Measurements from ENCODE around the gene SLC30A4.

SLC30A4 gene

DNA sequence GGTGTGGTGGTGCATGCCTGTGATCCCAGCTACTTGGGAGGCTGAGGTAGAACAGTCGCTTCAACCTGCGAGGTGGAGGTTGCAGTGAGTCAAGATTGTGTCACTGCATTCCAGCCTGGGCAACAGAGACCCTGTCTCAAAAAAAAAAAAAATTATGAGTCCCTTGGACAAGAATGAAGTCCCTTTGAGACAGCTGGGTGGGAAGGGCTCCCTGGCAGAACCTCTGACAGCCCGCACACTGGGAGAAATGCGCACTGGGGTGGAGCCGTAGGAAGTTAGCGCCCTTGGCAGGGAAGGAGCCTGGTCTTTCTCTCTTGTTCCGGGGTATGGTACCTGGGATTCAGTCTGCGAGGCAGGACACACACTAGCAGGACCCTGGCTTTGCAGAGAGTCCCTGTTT is 51.4 kb downstream of the SLC30A4 start:
- Histone ChIP-seq H3K27ac (ENCODE audit: low read depth, low read length) (no peak overlapping the region), H3K9ac (ENCODE audit: low read length) (no peak overlapping the region), H3K4me1 (ENCODE audit: control insufficient read depth, insufficient read depth, low read length) (peaks cover 34% of the 10 kb centered on the region; the same call in 1 of the 2 replicates), H3K9me3 (ENCODE audit: control insufficient read depth, insufficient read depth, low read depth, low read length) (no peaks in the 10 kb centered on the region), H3K27me3 (ENCODE audit: control insufficient read depth, insufficient read depth, low read length) (peaks cover 100% of the 10 kb centered on the region), H3K4me3 (ENCODE audit: low read depth, low read length) (no peak overlapping the region), H3K36me3 (ENCODE audit: control insufficient read depth, insufficient read depth, low read length) (no peaks in the 10 kb centered on the region)

DNA sequence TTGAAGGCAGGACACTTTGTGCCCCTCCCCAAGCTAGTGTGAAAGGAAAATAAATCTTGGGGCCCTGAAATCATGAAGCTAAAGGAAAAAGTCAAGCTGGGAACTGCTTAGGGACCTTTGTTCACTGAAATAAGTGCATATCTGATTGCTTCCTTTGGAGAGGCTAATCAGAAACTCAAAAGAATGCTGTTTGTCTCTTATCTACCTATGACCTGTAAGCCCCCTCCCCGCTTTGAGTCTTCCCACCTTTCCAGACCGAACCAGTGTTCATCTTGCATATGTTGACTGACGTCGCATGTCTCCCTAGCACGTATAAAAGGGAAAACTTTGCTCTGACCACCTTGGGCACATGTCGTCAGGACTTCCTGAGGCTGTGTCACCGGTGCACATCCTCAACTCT is 53.1 kb downstream of the SLC30A4 start:
- Histone ChIP-seq H3K27me3 (ENCODE audit: control insufficient read depth, insufficient read depth, low read length) (peaks cover 99% of the 10 kb centered on the region), H3K9me3 (ENCODE audit: control insufficient read depth, insufficient read depth, low read depth, low read length) (0 out of 2 replicates have a peak, but pooled peaks cover under 1% of the 10 kb centered on the region), H3K4me3 (ENCODE audit: low read depth, low read length) (no peak overlapping the region), H3K27ac (ENCODE audit: low read depth, low read length) (no peak overlapping the region), H3K36me3 (ENCODE audit: control insufficient read depth, insufficient read depth, low read length) (no peaks in the 10 kb centered on the region), H3K9ac (ENCODE audit: low read length) (no peak overlapping the region), H3K4me1 (ENCODE audit: control insufficient read depth, insufficient read depth, low read length) (peaks cover 34% of the 10 kb centered on the region; the same call in 1 of the 2 replicates)

DNA sequence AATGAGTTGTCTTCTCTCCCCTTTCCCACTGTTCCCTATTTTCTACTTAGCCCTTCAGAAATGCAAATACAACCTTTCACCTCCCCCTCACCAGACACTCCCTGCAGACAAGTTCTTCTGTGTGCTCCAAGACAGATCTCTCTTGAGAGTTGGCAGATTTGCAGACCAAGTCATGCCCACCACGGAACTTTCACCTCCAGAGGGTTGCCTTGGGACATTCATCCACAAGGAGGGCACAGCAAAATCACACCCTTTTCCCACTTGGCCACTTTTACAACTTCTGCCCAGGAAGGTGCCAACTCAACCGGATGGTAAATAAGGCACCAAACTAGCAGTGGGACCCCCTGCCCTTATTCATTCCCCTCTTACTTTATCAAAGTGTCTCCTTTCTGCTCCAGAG is 53.5 kb downstream of the SLC30A4 start:
- Histone ChIP-seq H3K4me3 (ENCODE audit: low read depth, low read length) (no peak overlapping the region; the same call in 1 of the 2 replicates), H3K9me3 (ENCODE audit: control insufficient read depth, insufficient read depth, low read depth, low read length) (peaks cover 3% of the 10 kb centered on the region; the same call in 1 of the 2 replicates), H3K9ac (ENCODE audit: low read length) (no peak overlapping the region), H3K36me3 (ENCODE audit: control insufficient read depth, insufficient read depth, low read length) (no peaks in the 10 kb centered on the region), H3K27ac (ENCODE audit: low read depth, low read length) (no peak overlapping the region), H3K27me3 (ENCODE audit: control insufficient read depth, insufficient read depth, low read length) (peaks cover 99% of the 10 kb centered on the region), H3K4me1 (ENCODE audit: control insufficient read depth, insufficient read depth, low read length) (peaks cover 34% of the 10 kb centered on the region; the same call in 1 of the 2 replicates)

DNA sequence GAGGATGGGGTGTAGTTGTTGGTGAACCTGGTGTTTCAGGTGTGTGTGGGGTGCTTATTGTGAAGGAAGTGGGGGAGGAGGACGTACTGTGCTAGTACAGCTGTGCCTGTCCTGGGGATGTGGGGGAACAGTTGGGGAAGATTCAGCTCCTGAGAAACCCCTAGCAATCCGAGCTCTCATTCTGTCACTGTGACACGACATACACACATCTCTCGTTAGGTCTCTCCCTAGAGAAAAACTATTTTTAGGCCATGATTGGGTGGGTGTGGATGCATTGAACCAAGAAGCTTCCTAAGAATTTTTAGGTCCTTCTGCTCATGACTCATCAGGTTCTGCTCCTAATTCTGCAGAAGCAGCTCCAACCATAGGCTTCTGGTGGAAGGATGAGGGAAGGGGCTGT is 54.3 kb downstream of the SLC30A4 start:
- peaks cover 3% of the 10 kb centered on the region; the same call in 1 of the 2 replicates for H3K9me3 ChIP-seq (ENCODE audit: control insufficient read depth, insufficient read depth, low read depth, low read length)
- H3K27ac ChIP-seq (ENCODE audit: low read depth, low read length) = no peak overlapping the region
- no peak overlapping the region for H3K4me3 ChIP-seq (ENCODE audit: low read depth, low read length)
- H3K4me1 ChIP-seq (ENCODE audit: control insufficient read depth, insufficient read depth, low read length) = peaks cover 34% of the 10 kb centered on the region; the same call in 1 of the 2 replicates
- H3K27me3 ChIP-seq (ENCODE audit: control insufficient read depth, insufficient read depth, low read length) = peaks cover 98% of the 10 kb centered on the region
- H3K36me3 ChIP-seq (ENCODE audit: control insufficient read depth, insufficient read depth, low read length) = no peaks in the 10 kb centered on the region
- no peak overlapping the region for H3K9ac ChIP-seq (ENCODE audit: low read length)

GRCh38 chr15:45458746-45459403 is 63.7 kb downstream of the SLC30A4 start:
- Histone ChIP-seq H3K4me3 (ENCODE audit: low read depth, low read length) (no peak overlapping the region; the same call in 1 of the 2 replicates), H3K9me3 (ENCODE audit: control insufficient read depth, insufficient read depth, low read depth, low read length) (peaks cover 5% of the 10 kb centered on the region; the same call in 1 of the 2 replicates), H3K9ac (ENCODE audit: low read length) (no peak overlapping the region), H3K36me3 (ENCODE audit: control insufficient read depth, insufficient read depth, low read length) (no peaks in the 10 kb centered on the region), H3K27me3 (ENCODE audit: control insufficient read depth, insufficient read depth, low read length) (peaks cover 41% of the 10 kb centered on the region), H3K27ac (ENCODE audit: low read depth, low read length) (no peak overlapping the region), H3K4me1 (ENCODE audit: control insufficient read depth, insufficient read depth, low read length) (peaks cover 6% of the 10 kb centered on the region)

GRCh38 chr15:45457641-45458539 is 64.7 kb downstream of the SLC30A4 start:
- H3K9me3 ChIP-seq (ENCODE audit: control insufficient read depth, insufficient read depth, low read depth, low read length) = peaks cover 5% of the 10 kb centered on the region; the same call in 1 of the 2 replicates
- peaks cover 37% of the 10 kb centered on the region for H3K27me3 ChIP-seq (ENCODE audit: control insufficient read depth, insufficient read depth, low read length)
- no peaks in the 10 kb centered on the region for H3K36me3 ChIP-seq (ENCODE audit: control insufficient read depth, insufficient read depth, low read length)
- H3K27ac ChIP-seq (ENCODE audit: low read depth, low read length) = no peak overlapping the region
- H3K4me1 ChIP-seq (ENCODE audit: control insufficient read depth, insufficient read depth, low read length) = peaks cover 6% of the 10 kb centered on the region
- H3K4me3 ChIP-seq (ENCODE audit: low read depth, low read length) = peak overlapping the region; percentile 33; the same call in 1 of the 2 replicates
- no peak overlapping the region for H3K9ac ChIP-seq (ENCODE audit: low read length)

DNA sequence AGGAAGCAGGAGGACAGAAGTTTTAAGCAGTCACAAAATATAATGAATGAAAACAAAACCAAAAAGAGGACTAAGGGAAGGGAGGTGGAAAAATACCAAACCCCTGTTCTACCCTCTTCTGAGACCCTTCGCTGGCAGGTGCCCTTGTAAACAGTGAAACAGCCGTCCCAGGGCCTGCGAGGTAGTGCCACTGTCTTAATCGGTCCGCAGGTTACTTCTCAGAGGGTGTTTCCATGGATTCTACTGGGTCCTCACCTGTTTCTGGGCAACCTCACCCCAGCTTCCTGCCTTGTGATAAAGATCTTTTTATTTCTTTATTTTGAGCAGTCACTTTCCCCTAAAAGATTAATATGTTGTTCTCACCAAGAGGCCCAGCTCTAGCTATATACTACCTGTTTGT is 65.3 kb downstream of the SLC30A4 start:
- Histone ChIP-seq H3K36me3 (ENCODE audit: control insufficient read depth, insufficient read depth, low read length) (no peaks in the 10 kb centered on the region), H3K27me3 (ENCODE audit: control insufficient read depth, insufficient read depth, low read length) (peaks cover 37% of the 10 kb centered on the region), H3K4me1 (ENCODE audit: control insufficient read depth, insufficient read depth, low read length) (peaks cover 6% of the 10 kb centered on the region), H3K4me3 (ENCODE audit: low read depth, low read length) (no peak overlapping the region), H3K9me3 (ENCODE audit: control insufficient read depth, insufficient read depth, low read depth, low read length) (peaks cover 8% of the 10 kb centered on the region; the same call in 1 of the 2 replicates), H3K9ac (ENCODE audit: low read length) (no peak overlapping the region), H3K27ac (ENCODE audit: low read depth, low read length) (no peak overlapping the region)

DNA sequence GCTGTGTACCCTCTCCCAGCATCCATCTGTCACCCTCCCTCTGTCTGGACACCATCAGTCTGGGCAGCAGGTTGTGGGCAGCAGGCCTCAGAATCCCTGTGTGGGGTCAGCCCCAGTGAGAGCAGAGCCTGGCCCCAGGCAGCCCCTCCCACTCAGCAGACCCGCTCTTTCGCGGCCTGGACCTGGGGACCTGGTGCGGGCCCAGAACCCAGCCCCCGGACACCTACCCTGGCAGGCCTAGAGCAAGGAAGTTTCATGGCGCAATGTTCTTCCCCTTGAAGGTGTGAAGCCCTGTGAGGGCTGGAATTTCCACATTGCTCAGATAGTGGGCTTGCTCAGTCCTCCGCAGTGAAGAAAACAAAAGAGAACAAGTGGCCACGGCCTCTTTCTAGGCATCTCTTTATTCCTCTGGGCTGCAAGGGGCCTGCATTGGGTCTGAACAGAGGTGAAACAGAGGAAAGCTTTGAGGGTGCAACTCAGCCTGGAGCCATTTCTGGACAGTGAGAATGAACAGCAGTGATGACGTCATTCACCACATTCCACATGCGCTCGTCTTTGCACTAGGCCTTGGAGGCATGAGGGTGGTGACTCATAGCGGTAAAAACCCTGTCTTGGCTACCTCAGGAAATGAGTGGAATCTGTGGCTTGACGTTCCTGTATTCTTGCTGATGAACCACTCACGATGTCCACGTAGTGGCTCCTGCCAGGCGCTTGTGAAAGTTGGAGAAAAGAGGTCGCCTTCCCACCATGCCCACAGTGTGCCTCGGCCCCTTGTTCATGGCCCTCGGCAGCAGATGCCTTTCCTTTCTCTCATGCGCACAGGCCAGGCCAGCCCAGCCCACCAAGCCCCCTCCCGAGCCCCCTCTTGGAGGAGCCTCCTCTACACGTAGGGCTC is 66.1 kb downstream of the SLC30A4 start:
- Histone ChIP-seq H3K36me3 (ENCODE audit: control insufficient read depth, insufficient read depth, low read length) (no peaks in the 10 kb centered on the region), H3K27ac (ENCODE audit: low read depth, low read length) (no peak overlapping the region), H3K4me3 (ENCODE audit: low read depth, low read length) (no peak overlapping the region), H3K9ac (ENCODE audit: low read length) (no peak overlapping the region), H3K4me1 (ENCODE audit: control insufficient read depth, insufficient read depth, low read length) (peaks cover 6% of the 10 kb centered on the region), H3K27me3 (ENCODE audit: control insufficient read depth, insufficient read depth, low read length) (peaks cover 31% of the 10 kb centered on the region), H3K9me3 (ENCODE audit: control insufficient read depth, insufficient read depth, low read depth, low read length) (peaks cover 8% of the 10 kb centered on the region)

DNA sequence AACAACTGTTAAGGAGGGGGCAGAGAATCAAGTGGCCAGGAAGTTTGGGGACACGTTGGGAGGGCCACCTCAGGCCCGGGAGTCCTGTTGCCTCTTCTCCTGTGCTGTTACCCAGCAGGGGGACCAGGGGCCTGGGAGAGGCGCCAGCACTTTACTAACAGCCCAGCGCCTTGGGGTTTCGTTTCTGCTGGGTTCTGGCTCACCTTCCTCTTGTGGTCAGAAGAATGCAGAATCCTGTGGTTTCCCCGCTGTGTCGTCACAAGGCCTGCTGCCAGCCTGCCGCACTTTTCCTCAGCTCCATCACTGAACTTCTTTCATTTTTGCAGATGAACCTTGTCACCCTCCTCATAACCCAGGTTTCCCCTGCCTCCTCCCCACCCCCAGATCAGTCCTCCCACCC is 67.7 kb downstream of the SLC30A4 start:
- H3K27ac ChIP-seq (ENCODE audit: low read depth, low read length) = no peak overlapping the region
- H3K9me3 ChIP-seq (ENCODE audit: control insufficient read depth, insufficient read depth, low read depth, low read length) = peaks cover 11% of the 10 kb centered on the region
- no peaks in the 10 kb centered on the region for H3K36me3 ChIP-seq (ENCODE audit: control insufficient read depth, insufficient read depth, low read length)
- H3K4me3 ChIP-seq (ENCODE audit: low read depth, low read length) = no peak overlapping the region
- no peak overlapping the region for H3K9ac ChIP-seq (ENCODE audit: low read length)
- H3K27me3 ChIP-seq (ENCODE audit: control insufficient read depth, insufficient read depth, low read length) = peaks cover 15% of the 10 kb centered on the region
- peaks cover 6% of the 10 kb centered on the region for H3K4me1 ChIP-seq (ENCODE audit: control insufficient read depth, insufficient read depth, low read length)

GRCh38 chr15:45451265-45451664 is 71.3 kb downstream of the SLC30A4 start:
- Histone ChIP-seq H3K27ac (ENCODE audit: low read depth, low read length) (no peak overlapping the region), H3K4me1 (ENCODE audit: control insufficient read depth, insufficient read depth, low read length) (peaks cover 5% of the 10 kb centered on the region; the same call in 1 of the 2 replicates), H3K9ac (ENCODE audit: low read length) (no peak overlapping the region), H3K4me3 (ENCODE audit: low read depth, low read length) (no peak overlapping the region), H3K36me3 (ENCODE audit: control insufficient read depth, insufficient read depth, low read length) (no peaks in the 10 kb centered on the region), H3K27me3 (ENCODE audit: control insufficient read depth, insufficient read depth, low read length) (peaks cover 2% of the 10 kb centered on the region; the same call in 1 of the 2 replicates), H3K9me3 (ENCODE audit: control insufficient read depth, insufficient read depth, low read depth, low read length) (peaks cover 11% of the 10 kb centered on the region)
